Measurements from ENCODE around the gene MCUB. TPM values are rescaled to one million over a fixed set of nuclear protein-coding genes. Genes with fewer than 3 reads are reported as not detected.

The MCUB gene
- total and polyA plus RNA-seq, 7 donors = 0.73 to 2.8 (median 1.5) TPM

GRCh38 chr4:109600431-109600830 is 40.4 kb downstream of the MCUB start:
- intact Hi-C loops (cut with DNase I) = no loop called here
- Histone ChIP-seq H3K27ac (no peak overlapping the region), H3K27me3 (ENCODE audit: insufficient read depth in 3 of 3, low read length in 2 of 3) (no peaks in the 10 kb centered on the region), H3K9me3 (no peaks in the 10 kb centered on the region), H3K4me1 (no peaks in the 10 kb centered on the region), H3K4me3 (no peak overlapping the region), H3K36me3 (ENCODE audit: insufficient read depth in 1 of 2, low read depth in 1 of 2) (no peaks in the 10 kb centered on the region)
- 91 to 97% (median 97%) methylated on average over 3 of the region's 3 CpGs for WGBS, 3 donors
- DNase-seq (no peak), ATAC-seq (no peak)
- TF ChIP-seq CTCF (IDR thresholded peaks at IDR 0.05) = no peak

GRCh38 chr4:109601336-109601735 is 41.3 kb downstream of the MCUB start:
- intact Hi-C loops (cut with DNase I) = no loop called here
- WGBS, 3 donors = 88 to 91% (median 89%) methylated on average over 2 of the region's 2 CpGs
- no peaks in the 10 kb centered on the region for H3K4me1 ChIP-seq
- no peak overlapping the region for H3K27ac ChIP-seq
- TF ChIP-seq CTCF (IDR thresholded peaks at IDR 0.05) = no peak
- H3K4me3 ChIP-seq = no peak overlapping the region
- no peaks in the 10 kb centered on the region for H3K27me3 ChIP-seq (ENCODE audit: insufficient read depth in 3 of 3, low read length in 2 of 3)
- ATAC-seq (no peak), DNase-seq (no peak)
- no peaks in the 10 kb centered on the region for H3K9me3 ChIP-seq
- H3K36me3 ChIP-seq (ENCODE audit: insufficient read depth in 1 of 2, low read depth in 1 of 2) = no peaks in the 10 kb centered on the region

- intact Hi-C loops (cut with DNase I) = no loop called here
- Histone ChIP-seq H3K9me3 (peaks cover 10% of the 10 kb centered on the region), H3K27me3 (ENCODE audit: insufficient read depth in 3 of 3, low read length in 2 of 3) (no peaks in the 10 kb centered on the region), H3K36me3 (ENCODE audit: insufficient read depth in 1 of 2, low read depth in 1 of 2) (no peaks in the 10 kb centered on the region), H3K4me3 (no peak overlapping the region), H3K4me1 (no peaks in the 10 kb centered on the region), H3K27ac (no peak overlapping the region)
- ATAC-seq = no peak
- no peak for TF ChIP-seq CTCF (IDR thresholded peaks at IDR 0.05)
- DNase-seq = no peak
Measured at GRCh38 chr4:109607976-109608375, 47.9 kb downstream of the MCUB start.

GRCh38 chr4:109608879-109609278 is 48.8 kb downstream of the MCUB start:
- Histone ChIP-seq H3K4me3 (no peak overlapping the region), H3K27me3 (ENCODE audit: insufficient read depth in 3 of 3, low read length in 2 of 3) (no peaks in the 10 kb centered on the region), H3K4me1 (no peaks in the 10 kb centered on the region), H3K36me3 (ENCODE audit: insufficient read depth in 1 of 2, low read depth in 1 of 2) (no peaks in the 10 kb centered on the region), H3K27ac (no peak overlapping the region), H3K9me3 (peaks cover 10% of the 10 kb centered on the region)
- WGBS, 3 donors = 90 to 96% (median 95%) methylated on average over 1 of the region's 1 CpG
- ATAC-seq (no peak), DNase-seq (no peak)
- no peak for TF ChIP-seq CTCF (IDR thresholded peaks at IDR 0.05)
- intact Hi-C loops (cut with DNase I) = no loop called here

- Histone ChIP-seq H3K4me3 (no peak overlapping the region), H3K27ac (no peak overlapping the region), H3K36me3 (ENCODE audit: insufficient read depth in 1 of 2, low read depth in 1 of 2) (no peaks in the 10 kb centered on the region), H3K27me3 (ENCODE audit: insufficient read depth in 3 of 3, low read length in 2 of 3) (no peaks in the 10 kb centered on the region), H3K4me1 (no peaks in the 10 kb centered on the region), H3K9me3 (peaks cover 10% of the 10 kb centered on the region)
- 67 to 97% (median 94%) methylated on average over 2 of the region's 2 CpGs for WGBS, 3 donors
- intact Hi-C loops (cut with DNase I) = no loop called here
- TF ChIP-seq CTCF (IDR thresholded peaks at IDR 0.05) = no peak
- DNase-seq = no peak
- ATAC-seq = no peak
Measured at GRCh38 chr4:109609431-109609830, 49.4 kb downstream of the MCUB start.
